ENCODE results near the gene C19orf38.
"Not testable (repeated sequence)": the region's sequence is repeated elsewhere in the genome, so short reads cannot be mapped to it uniquely, and the experiment has no call there.

C19orf38 gene

DNA sequence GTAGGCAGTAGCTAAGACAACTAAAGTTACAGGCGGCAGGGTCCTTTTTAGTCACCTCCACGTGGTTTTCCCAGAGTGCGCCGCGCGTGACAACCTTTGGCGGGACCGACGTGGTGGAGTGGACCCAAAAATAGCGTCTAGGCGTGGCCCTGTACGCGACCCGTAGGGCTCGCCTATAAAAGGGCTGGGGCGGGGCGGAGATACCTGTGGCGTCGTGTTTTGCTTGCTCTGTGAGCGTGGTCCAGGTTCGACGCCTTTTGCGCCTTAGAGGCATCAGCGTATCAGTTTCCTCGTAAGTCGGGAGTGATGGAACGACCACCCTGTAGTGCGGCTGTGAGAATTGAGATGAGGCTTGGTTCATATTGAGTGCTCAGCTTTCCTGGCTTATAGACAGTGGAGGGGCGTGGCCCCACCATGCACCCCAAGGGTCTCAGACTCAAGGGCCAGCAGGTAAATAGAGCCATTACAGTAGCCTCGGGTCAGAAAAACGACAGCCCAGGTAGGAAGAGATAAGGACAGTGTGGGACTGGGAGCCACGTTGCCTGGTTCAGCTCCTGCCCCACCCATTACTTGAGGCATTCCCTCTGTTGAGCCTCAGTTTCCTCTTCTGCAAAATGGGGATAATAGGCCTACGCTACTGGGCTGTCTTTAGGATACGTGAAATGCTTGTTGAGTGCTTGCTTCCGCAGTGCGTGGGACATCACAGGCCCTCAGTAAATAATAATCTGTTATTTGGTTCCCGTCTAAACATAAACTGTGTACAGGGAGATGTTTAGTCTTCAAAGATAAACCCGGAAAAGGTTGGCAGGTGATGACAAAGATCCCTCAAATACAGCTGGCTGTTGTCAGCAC lies 11.5 kb upstream of the C19orf38 start:
- TF ChIP-seq, protein P1, sequence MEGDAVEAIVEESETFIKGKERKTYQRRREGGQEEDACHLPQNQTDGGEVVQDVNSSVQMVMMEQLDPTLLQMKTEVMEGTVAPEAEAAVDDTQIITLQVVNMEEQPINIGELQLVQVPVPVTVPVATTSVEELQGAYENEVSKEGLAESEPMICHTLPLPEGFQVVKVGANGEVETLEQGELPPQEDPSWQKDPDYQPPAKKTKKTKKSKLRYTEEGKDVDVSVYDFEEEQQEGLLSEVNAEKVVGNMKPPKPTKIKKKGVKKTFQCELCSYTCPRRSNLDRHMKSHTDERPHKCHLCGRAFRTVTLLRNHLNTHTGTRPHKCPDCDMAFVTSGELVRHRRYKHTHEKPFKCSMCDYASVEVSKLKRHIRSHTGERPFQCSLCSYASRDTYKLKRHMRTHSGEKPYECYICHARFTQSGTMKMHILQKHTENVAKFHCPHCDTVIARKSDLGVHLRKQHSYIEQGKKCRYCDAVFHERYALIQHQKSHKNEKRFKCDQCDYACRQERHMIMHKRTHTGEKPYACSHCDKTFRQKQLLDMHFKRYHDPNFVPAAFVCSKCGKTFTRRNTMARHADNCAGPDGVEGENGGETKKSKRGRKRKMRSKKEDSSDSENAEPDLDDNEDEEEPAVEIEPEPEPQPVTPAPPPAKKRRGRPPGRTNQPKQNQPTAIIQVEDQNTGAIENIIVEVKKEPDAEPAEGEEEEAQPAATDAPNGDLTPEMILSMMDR (IDR thresholded peaks at IDR 0.05), result no peak
- Histone ChIP-seq H3K27me3 (no peaks in the 10 kb centered on the region), H3K4me3 (ENCODE audit: low read depth in 1 of 2, low read length in 1 of 2) (peak overlapping the region; percentile 98 to 99), H3K36me3 (peaks cover 34% of the 10 kb centered on the region), H3K9me3 (no peaks in the 10 kb centered on the region), H3K4me1 (ENCODE audit: control insufficient read depth in 1 of 2, insufficient read depth in 1 of 2, low read depth in 1 of 2, low read length in 1 of 2) (peaks cover 10 to 16% of the 10 kb centered on the region in 2 experiments), H3K27ac (peak overlapping the region; percentile 98)

DNA sequence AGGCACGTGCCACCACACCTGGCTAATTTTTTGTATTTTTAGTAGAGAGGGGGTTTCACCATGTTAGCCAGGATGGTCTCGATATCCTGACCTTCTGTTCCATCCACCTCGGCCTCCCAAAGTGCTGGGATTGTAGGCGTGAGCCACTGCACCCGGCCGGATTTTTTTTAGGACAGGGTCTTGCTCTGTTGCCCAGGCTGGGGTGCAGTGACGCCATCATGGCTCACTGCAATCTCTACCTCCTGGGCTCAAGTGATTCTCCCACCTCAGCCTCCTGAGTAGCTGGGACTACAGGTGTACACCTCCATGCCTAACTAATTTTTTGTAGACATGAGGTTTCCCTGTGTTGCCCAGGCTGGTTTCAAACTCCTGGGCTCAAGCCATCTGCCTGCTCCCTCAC lies 10.6 kb upstream of the C19orf38 start:
- H3K4me3 ChIP-seq (ENCODE audit: low read depth in 1 of 2, low read length in 1 of 2); H3K27ac ChIP-seq; H3K27me3 ChIP-seq; H3K9me3 ChIP-seq: not testable (repeated sequence)
- Histone ChIP-seq H3K4me1 (ENCODE audit: control insufficient read depth in 1 of 2, insufficient read depth in 1 of 2, low read depth in 1 of 2, low read length in 1 of 2) (peaks cover 10 to 16% of the 10 kb centered on the region in 2 experiments), H3K36me3 (peaks cover 24% of the 10 kb centered on the region)

- H3K27ac ChIP-seq, result no peak overlapping the region
- TF ChIP-seq, protein P1 (IDR thresholded peaks at IDR 0.05), result no peak
- no peaks in the 10 kb centered on the region for H3K9me3 ChIP-seq
- H3K4me1 ChIP-seq (ENCODE audit: control insufficient read depth in 1 of 2, insufficient read depth in 1 of 2, low read depth in 1 of 2, low read length in 1 of 2), result peaks cover 10 to 16% of the 10 kb centered on the region in 2 experiments
- H3K36me3 ChIP-seq, result peaks cover 17% of the 10 kb centered on the region
- H3K4me3 ChIP-seq (ENCODE audit: low read depth in 1 of 2, low read length in 1 of 2), result no peak overlapping the region
- no peaks in the 10 kb centered on the region for H3K27me3 ChIP-seq
These were observed 9.8 kb upstream of the C19orf38 start for GRCh38 chr19:10838377-10838776.

GRCh38 chr19:10839114-10840050 lies 8.8 kb upstream of the C19orf38 start:
- TF ChIP-seq, protein P1 (IDR thresholded peaks at IDR 0.05), result no peak
- Histone ChIP-seq H3K27ac (no peak overlapping the region), H3K27me3 (no peaks in the 10 kb centered on the region), H3K4me1 (ENCODE audit: control insufficient read depth in 1 of 2, insufficient read depth in 1 of 2, low read depth in 1 of 2, low read length in 1 of 2) (peaks cover 10 to 16% of the 10 kb centered on the region in 2 experiments), H3K4me3 (ENCODE audit: low read depth in 1 of 2, low read length in 1 of 2) (no peak overlapping the region), H3K36me3 (peaks cover 9% of the 10 kb centered on the region), H3K9me3 (no peaks in the 10 kb centered on the region)

DNA sequence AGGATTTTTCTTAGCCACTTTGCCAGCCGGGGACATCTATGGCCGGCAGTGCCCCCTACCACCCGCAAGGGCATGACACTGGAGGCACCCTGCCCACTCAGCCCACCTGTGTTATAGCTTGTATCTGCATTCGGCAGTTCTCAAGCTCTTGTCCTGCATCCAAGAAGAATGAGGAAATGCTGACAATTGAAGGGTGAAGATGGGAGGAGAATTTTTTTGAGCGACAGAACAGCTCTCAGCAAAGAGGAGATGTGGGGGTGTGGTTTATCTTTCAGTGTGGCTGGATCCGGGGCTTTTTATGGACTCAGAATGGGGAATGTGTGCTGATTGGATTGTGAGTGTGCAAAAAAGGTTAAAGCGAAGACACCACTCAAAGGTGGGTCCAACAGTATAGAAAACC lies 5.4 kb upstream of the C19orf38 start:
- Histone ChIP-seq H3K9me3 (no peaks in the 10 kb centered on the region), H3K27me3 (no peaks in the 10 kb centered on the region), H3K27ac (no peak overlapping the region), H3K4me3 (ENCODE audit: low read depth in 1 of 2, low read length in 1 of 2) (no peak overlapping the region), H3K36me3 (no peaks in the 10 kb centered on the region), H3K4me1 (ENCODE audit: control insufficient read depth in 1 of 2, insufficient read depth in 1 of 2, low read depth in 1 of 2, low read length in 1 of 2) (peaks cover 5 to 10% of the 10 kb centered on the region in 2 experiments)
- TF ChIP-seq, protein P1 (IDR thresholded peaks at IDR 0.05), result no peak

All from neutrophil (primary cell).